Dendritic cell treated with granulocyte-macrophage colony-stimulating factor and Interleukin-4, amounts not matched to agents 40 ng/mL and 50 ng/mL, for 4 days (primary cell): ENCODE measurements around the gene TFB1M.
A peak's percentile ranks its signal among the peaks of the same experiment; 100 is the strongest.
"Not testable (repeated sequence)": the region's sequence is repeated elsewhere in the genome, so short reads cannot be mapped to it uniquely, and the experiment has no call there.

Source experiments
- H3K27ac Mint-ChIP-seq: one replicate; pipeline ENCODE4 v1.8.0; 2022; ENCODE audit warnings: mild to moderate bottlenecking, mixed read lengths
- H3K27me3 Mint-ChIP-seq: one replicate; pipeline ENCODE4 v1.8.0; 2022; ENCODE audit warnings: mild to moderate bottlenecking, mixed read lengths
- H3K36me3 Mint-ChIP-seq: one replicate; pipeline ENCODE4 v1.8.0; 2022; ENCODE audit warnings: low read depth, mixed read lengths
- H3K4me1 Mint-ChIP-seq: one replicate; pipeline ENCODE4 v1.8.0; 2022; ENCODE audit warnings: low read depth, mixed read lengths
- H3K4me3 Mint-ChIP-seq: one replicate; pipeline ENCODE4 v1.8.0; 2022; ENCODE audit warnings: mild to moderate bottlenecking, moderate library complexity, mixed read lengths
- H3K9me3 Mint-ChIP-seq: one replicate; pipeline ENCODE4 v1.8.0; 2022; ENCODE audit warnings: mixed read lengths
- intact Hi-C: fragments of 100-400 bp; cut with micrococcal nuclease; formaldehyde crosslinking; loops from one replicate; pipeline ENCODE4 v1.15.0; 2022

The TFB1M gene

DNA sequence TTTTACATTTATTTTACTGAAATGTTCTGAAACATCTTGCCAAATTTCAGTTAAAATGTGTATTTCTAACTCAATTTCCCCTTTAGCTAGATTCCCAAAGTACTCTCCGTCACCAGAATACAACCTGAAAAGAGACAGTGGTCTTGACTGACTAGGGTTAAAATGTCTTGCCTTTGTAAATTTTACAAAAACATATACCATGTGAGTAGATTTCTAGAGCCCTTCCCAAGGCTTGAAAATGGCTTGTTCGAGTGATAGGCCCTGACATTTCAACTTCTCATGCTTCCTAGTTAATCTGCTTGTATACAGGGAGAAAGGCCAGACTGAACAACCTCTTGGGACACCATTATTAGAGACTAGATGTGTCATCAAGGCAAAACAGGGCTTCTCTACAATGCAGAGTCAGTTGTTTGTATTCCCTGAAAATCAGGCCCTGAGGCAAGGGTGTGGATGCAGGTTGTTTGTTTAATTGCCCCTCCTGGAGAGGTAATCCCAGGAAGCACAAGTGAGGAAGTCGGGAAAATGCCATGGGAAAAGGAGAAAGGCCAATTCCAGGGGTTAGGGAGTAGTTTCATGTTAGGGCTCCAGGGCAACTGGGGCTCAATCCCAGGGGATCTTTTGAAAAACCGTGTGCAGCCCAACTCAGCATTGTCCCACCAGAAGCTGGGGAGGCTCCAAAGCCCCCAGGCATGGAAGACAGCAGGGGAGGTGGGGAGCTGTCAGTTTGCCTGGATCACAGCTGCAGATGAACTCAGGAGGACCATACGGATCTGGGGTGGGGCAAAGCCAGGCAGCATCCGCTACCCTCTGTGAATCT, 11.6 kb upstream of the TFB1M start:
- Mint-ChIP-seq H3K9me3 (no peaks in the 10 kb centered on the region), H3K27me3 (no peaks in the 10 kb centered on the region), H3K36me3 (no peaks in the 10 kb centered on the region), H3K27ac (peak overlapping the region; percentile 33), H3K4me3 (no peak overlapping the region), H3K4me1 (peaks cover 11% of the 10 kb centered on the region)
- intact Hi-C loops = loop anchor here (10.0 kb wide), 2 partner anchors 1359 to 1949 kb away; no protein-coding TSS in a partner anchor

DNA sequence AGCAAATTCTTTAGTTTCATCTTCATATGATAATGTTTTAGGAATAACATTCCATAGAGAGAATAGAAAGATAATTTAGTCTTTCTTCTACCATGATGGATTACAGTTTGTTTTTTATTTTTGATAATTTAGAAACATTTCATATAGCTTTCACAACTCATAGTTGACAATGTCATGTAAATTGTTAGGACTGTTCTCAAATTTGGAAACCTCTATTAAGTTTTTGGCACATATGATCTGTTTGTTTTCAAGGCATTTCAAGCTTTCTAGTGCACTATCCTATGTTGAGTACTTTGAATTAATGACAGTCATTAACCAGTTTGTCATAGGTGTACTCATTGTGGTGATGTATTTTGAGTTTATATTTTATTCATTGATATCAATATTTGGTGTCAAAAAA, 10.7 kb upstream of the TFB1M start:
- Mint-ChIP-seq H3K27ac (no peak overlapping the region), H3K27me3 (no peaks in the 10 kb centered on the region), H3K36me3 (no peaks in the 10 kb centered on the region), H3K4me3 (no peak overlapping the region), H3K9me3 (no peaks in the 10 kb centered on the region), H3K4me1 (peaks cover 20% of the 10 kb centered on the region)
- intact Hi-C loops = loop anchor here (10.0 kb wide), 2 partner anchors 1360 to 1950 kb away; no protein-coding TSS in a partner anchor

DNA sequence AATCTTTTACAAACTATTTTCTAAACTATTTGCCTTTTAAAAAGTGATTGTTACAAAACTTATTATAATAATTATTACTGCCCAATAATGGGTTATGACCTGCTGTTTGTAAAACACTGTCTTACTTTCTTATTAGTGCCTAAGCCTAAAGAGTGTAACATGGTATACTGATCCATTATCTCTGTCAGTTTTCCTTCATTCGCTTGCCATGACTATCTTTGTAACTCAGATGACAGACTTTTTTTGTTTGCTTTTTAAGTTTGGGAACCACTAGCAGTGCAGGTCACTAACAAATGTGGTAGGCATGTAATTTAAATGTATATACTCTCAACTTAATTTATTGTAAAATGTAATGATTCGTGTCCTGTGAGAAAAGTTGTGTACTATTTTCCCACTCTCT, 9.9 kb upstream of the TFB1M start:
- Mint-ChIP-seq H3K27ac (no peak overlapping the region), H3K4me3 (no peak overlapping the region), H3K27me3 (no peaks in the 10 kb centered on the region), H3K36me3 (no peaks in the 10 kb centered on the region), H3K9me3 (no peaks in the 10 kb centered on the region), H3K4me1 (peaks cover 28% of the 10 kb centered on the region)
- intact Hi-C loops = loop anchor here (10.0 kb wide), 2 partner anchors 1361 to 1951 kb away; no protein-coding TSS in a partner anchor

DNA sequence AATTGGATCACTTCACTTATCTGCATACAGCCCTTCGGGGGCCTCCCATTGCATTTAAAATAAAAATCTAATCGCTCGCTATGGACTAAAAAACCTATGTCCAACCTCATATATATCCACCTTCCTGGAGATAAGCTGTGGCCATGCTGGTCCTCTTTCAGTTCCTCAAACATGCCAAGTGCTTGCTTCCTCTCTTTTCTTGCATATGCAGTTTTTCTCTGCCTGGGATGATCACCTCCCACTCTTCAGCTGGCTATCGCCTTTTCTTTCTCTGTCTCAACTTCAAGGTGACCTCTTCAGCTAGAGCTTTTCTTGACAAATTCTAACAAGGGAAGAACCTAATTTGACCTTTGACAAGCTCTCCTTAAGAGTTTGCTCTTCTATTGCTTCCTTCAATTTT, 5.6 kb upstream of the TFB1M start:
- no peaks in the 10 kb centered on the region for H3K27me3 Mint-ChIP-seq
- H3K9me3 Mint-ChIP-seq = no peaks in the 10 kb centered on the region
- intact Hi-C loops = loop anchor here (5.0 to 10.0 kb wide), 5 partner anchors 97 to 1955 kb away; no protein-coding TSS in a partner anchor
- H3K36me3 Mint-ChIP-seq = no peaks in the 10 kb centered on the region
- H3K4me1 Mint-ChIP-seq = peaks cover 33% of the 10 kb centered on the region
- peak overlapping the region; percentile 68 for H3K4me3 Mint-ChIP-seq
- H3K27ac Mint-ChIP-seq = peak overlapping the region; percentile 75

DNA sequence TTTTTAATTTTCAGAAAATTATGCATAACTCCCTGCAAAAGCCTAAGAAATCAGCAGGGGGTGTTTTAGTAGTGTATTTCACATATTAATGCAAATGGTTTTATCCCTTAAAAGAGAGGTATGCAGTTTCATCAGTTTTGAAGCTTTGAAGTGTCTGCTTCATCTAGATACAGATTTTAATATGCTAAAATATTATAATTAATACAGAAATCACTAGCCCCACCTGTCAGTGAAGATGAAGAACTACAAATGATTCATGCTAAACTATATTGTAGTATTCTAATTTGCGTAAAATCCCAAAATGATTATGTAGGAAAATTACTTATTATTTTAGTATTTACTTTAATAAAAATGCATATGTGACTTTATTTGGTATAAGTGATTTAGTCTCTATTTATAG, 2.9 kb upstream of the TFB1M start:
- Mint-ChIP-seq H3K9me3 (no peaks in the 10 kb centered on the region), H3K4me3 (no peak overlapping the region), H3K36me3 (peaks cover 12% of the 10 kb centered on the region), H3K4me1 (peaks cover 33% of the 10 kb centered on the region), H3K27ac (no peak overlapping the region), H3K27me3 (no peaks in the 10 kb centered on the region)
- intact Hi-C loops = loop anchor here (5.0 to 10.0 kb wide), 3 partner anchors 100 to 1705 kb away; no protein-coding TSS in a partner anchor

DNA sequence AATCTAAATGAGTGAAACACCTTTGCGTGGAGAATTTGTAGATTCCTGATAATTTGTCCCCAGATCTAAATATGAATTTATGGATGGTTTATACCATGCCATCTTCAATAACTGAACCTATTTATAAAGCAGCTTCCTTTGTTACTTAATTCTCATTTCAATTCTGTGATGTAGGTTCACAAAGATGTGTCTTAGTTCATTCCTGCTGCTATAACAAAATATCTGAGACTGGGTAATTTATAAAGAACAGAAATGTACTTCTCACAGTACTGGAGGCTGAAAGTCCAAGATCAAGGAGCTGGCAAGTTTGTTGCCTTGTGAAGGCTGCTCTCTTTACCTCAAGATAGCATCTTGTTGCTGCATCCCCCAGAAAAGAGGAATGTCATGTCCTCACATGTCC, 2.1 kb upstream of the TFB1M start:
- Mint-ChIP-seq H3K4me1 (peaks cover 32% of the 10 kb centered on the region), H3K9me3 (no peaks in the 10 kb centered on the region), H3K4me3 (no peak overlapping the region), H3K27ac (peak overlapping the region; percentile 30), H3K36me3 (peaks cover 12% of the 10 kb centered on the region), H3K27me3 (no peaks in the 10 kb centered on the region)
- intact Hi-C loops = loop anchor here (5.0 to 10.0 kb wide), 3 partner anchors 101 to 1706 kb away; no protein-coding TSS in a partner anchor

DNA sequence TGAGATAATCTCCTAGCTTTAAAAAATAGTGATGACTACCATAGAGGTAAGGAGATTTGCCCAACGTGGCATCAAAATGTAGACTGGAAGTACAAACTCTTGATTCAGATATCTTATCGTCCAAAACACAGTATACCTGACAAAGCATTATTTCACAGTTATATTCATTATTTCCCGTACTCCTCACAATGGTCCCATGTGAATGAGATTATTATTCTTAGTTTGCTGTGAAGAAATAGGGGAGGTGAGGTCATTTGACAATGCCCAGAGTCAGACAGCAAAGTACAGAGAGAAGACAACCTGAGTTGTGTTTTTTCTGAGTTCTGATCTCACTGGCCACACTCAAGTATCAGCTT, 1.2 kb upstream of the TFB1M start:
- intact Hi-C loops = loop anchor here (5.0 to 10.0 kb wide), 3 partner anchors 102 to 1707 kb away; no protein-coding TSS in a partner anchor

DNA sequence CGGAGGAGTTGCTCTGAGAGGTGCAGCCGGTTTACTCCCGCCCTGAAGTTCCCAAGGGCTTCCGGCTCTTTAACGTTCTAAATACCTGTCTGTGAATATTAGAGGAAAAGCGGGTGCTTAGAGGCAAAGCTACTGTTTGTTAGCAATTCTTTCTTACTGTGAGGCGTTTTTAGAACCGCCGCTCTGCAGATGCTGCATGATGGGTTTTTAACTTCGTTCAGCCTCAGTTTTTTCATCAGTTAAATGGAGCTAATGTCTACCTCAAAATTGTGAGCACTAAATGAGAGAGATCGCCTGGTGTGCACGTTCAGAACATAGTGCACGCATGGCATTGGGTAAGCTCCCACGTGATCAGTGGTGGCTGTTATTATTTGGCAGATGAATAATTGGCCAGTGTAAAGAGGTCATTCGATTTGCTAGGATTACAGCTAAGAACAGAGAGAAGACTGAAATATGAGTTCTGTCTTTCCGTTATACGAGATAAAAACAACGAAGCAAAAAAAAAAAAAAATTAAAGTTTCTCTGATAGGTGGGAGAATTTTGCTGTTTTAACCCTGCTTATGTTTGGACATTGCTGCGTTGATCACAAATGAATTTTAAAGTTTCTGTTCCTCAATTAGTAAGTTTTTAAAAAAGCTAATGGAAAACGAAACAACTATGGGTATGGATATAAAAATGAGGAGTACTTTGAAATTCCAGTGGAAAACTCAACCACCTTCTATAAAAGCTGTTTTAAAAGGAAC, 660 bp upstream of the TFB1M start:
- Mint-ChIP-seq H3K9me3 (no peaks in the 10 kb centered on the region), H3K27ac (peak overlapping the region; percentile 97), H3K4me1 (peaks cover 22% of the 10 kb centered on the region), H3K4me3 (peak overlapping the region; percentile 97), H3K27me3 (no peaks in the 10 kb centered on the region), H3K36me3 (peaks cover 23% of the 10 kb centered on the region)
- intact Hi-C loops = loop anchor here (5.0 to 10.0 kb wide), 4 partner anchors 102 to 1707 kb away; no protein-coding TSS in a partner anchor

More for the DNA sequence above, 1.2 kb upstream of the TFB1M start:
- Mint-ChIP-seq H3K4me3 (peak overlapping the region; percentile 97), H3K27ac (peak overlapping the region; percentile 97), H3K36me3 (peaks cover 19% of the 10 kb centered on the region), H3K27me3 (no peaks in the 10 kb centered on the region), H3K9me3 (no peaks in the 10 kb centered on the region), H3K4me1 (peaks cover 24% of the 10 kb centered on the region)

DNA sequence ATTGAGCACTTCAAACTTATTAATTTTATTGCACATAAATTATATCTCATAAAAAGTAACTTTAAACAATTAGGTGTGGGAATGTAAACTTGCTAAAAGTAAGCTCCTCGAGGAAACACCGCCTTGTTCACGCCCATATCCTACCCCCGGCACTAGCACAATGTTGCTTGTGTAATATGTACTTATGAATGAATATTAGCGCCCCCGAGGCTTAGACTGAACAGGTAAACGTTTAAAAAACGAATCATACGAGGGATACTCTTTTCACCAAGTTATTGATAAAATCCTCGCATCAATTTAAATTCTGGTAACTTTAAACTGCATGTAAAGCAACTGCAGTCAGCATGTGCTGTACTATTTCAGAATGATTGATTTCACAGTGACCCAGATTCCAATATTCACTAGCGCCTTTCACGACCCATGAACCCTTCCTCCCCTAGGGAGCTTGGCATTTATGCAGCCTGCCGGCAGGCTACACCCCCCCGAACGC, 637 bp downstream of the TFB1M start:
- peaks cover 31% of the 10 kb centered on the region for H3K36me3 Mint-ChIP-seq
- H3K27me3 Mint-ChIP-seq = no peaks in the 10 kb centered on the region
- no peaks in the 10 kb centered on the region for H3K9me3 Mint-ChIP-seq
- peak overlapping the region; percentile 97 for H3K27ac Mint-ChIP-seq
- intact Hi-C loops = loop anchor here (5.0 to 10.0 kb wide), 2 partner anchors 989 to 1469 kb away; no protein-coding TSS in a partner anchor
- peaks cover 16% of the 10 kb centered on the region for H3K4me1 Mint-ChIP-seq
- H3K4me3 Mint-ChIP-seq = peak overlapping the region; percentile 97

DNA sequence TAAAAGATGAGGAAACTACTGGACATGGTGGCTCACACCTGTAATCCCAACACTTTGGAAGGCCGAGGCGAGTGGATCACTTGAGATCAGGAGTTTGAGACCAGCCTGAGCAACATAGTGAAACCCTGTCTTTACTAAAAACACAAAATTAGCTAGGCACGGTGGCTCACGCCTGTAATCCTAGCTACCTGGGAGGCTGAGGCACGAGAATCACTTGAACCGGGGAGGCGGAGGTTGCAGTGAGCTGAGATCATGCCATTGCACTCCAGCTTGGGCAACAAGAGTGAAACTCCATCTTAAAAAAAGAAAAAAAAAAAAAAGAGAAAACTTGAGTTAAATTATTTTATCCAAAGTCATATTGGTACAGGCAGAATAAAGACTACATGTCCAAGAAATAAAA, 1.3 kb downstream of the TFB1M start:
- H3K4me3 Mint-ChIP-seq, H3K9me3 Mint-ChIP-seq, H3K27me3 Mint-ChIP-seq, H3K27ac Mint-ChIP-seq: not testable (repeated sequence)
- intact Hi-C loops = loop anchor here (5.0 to 10.0 kb wide), 2 partner anchors 988 to 1469 kb away; no protein-coding TSS in a partner anchor
- Mint-ChIP-seq H3K36me3 (peaks cover 33% of the 10 kb centered on the region), H3K4me1 (peaks cover 14% of the 10 kb centered on the region)

DNA sequence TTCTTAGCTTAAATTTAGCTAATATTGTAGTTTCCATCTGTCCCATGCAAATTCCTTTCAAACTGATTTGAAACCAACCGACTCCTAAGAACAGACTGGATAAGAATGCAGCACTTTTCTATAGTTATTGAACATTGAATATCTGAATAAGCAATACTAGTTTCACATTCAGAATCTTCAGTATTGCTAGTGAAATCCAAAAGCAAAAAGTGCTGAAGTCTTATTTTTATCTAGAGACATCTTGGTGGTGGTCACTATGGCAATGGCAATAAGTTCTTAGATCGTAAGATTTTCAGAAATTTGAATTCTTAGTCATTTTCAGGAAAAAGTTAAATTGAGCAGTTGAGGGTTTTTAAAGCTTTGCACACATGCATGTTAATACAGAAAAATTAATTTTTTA, 2.7 kb downstream of the TFB1M start:
- H3K4me1 Mint-ChIP-seq = peaks cover 14% of the 10 kb centered on the region
- no peak overlapping the region for H3K27ac Mint-ChIP-seq
- H3K36me3 Mint-ChIP-seq = peaks cover 47% of the 10 kb centered on the region
- H3K4me3 Mint-ChIP-seq = no peak overlapping the region
- no peaks in the 10 kb centered on the region for H3K27me3 Mint-ChIP-seq
- H3K9me3 Mint-ChIP-seq = no peaks in the 10 kb centered on the region
- intact Hi-C loops = loop anchor here (5.0 to 10.0 kb wide), 2 partner anchors 987 to 1471 kb away; no protein-coding TSS in a partner anchor

DNA sequence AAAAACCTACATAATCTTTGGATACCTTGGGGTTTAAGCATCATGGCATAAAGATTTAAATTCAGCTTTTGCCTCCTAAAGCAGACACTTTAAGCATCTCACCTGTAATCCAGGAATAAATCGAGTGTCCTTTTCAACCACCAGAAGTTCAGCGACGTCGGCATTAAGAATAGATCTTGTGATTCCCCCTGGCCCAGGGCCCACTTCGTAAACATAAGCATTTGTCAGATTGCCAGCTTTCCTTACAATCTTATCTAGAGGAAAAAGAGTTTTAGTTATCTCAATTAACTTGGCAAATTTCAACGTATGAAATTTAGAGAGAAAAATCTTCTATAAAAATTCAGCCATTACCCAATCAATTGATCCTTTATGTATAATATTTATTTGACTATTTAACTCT, 3.2 kb downstream of the TFB1M start:
- Mint-ChIP-seq H3K4me3 (no peak overlapping the region), H3K27ac (no peak overlapping the region), H3K9me3 (no peaks in the 10 kb centered on the region), H3K27me3 (no peaks in the 10 kb centered on the region), H3K4me1 (peaks cover 14% of the 10 kb centered on the region), H3K36me3 (peaks cover 50% of the 10 kb centered on the region)
- intact Hi-C loops = loop anchor here (5.0 to 10.0 kb wide), 2 partner anchors 986 to 1471 kb away; no protein-coding TSS in a partner anchor

DNA sequence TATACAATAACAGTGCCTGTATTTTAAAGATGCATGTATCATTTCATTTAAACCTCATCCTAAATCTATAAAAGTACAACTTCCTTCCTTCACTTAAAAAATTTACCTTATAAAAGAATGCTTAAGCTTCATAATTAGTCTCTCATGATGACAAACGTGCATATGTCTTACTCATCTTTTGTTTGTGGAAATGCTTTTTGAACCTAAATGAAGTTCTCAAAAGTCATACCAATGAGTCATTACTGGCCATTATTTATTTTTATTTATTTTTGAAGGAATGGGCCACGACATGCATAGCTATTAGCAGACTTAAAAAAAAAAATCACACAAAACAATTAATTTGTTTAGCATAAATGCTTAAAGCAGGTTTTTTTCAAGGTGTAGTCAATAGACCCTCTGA, 3.7 kb downstream of the TFB1M start:
- Mint-ChIP-seq H3K9me3 (no peaks in the 10 kb centered on the region), H3K4me3 (no peak overlapping the region), H3K27ac (peak overlapping the region; percentile 28), H3K4me1 (peaks cover 14% of the 10 kb centered on the region), H3K27me3 (no peaks in the 10 kb centered on the region), H3K36me3 (peaks cover 50% of the 10 kb centered on the region)
- intact Hi-C loops = loop anchor here (5.0 to 10.0 kb wide), 2 partner anchors 986 to 1472 kb away; no protein-coding TSS in a partner anchor
